GM18951 (cell line): ENCODE results near the gene ANKRD31.

Experiments used
- POLR2A ChIP-seq: IDR thresholded peaks from 4 replicates; pipeline ENCODE4 v1.6.1; 2011; ENCODE audit warnings: mild to moderate bottlenecking; ENCODE audit not compliant: insufficient read length, insufficient read depth; ENCODE audit errors: extremely low read depth
- in situ Hi-C: fragments of 300-500 bp; cut with MboI; formaldehyde crosslinking; loops from one replicate; pipeline ENCODE4 v1.12.0; 2022; ENCODE audit warnings: low sequenced_read_pairs, mixed read lengths, inconsistent platforms; ENCODE audit not compliant: unreplicated experiment

The ANKRD31 gene

GRCh38 chr5:75058986-75059535, 177.6 kb downstream of the ANKRD31 start:
- in situ Hi-C loops, result no loop called here
- TF ChIP-seq POLR2A, result no peak

GRCh38 chr5:75057561-75057960, 179.1 kb downstream of the ANKRD31 start:
- TF ChIP-seq POLR2A, result no peak
- in situ Hi-C loops, result no loop called here

- no peak for TF ChIP-seq POLR2A
- in situ Hi-C loops, result no loop called here
Measured at GRCh38 chr5:75055727-75056144, 180.9 kb downstream of the ANKRD31 start.

GRCh38 chr5:75054134-75054930, 182.3 kb downstream of the ANKRD31 start:
- no peak for TF ChIP-seq POLR2A
- in situ Hi-C loops, result no loop called here

- in situ Hi-C loops, result no loop called here
- no peak for TF ChIP-seq POLR2A
Measured at GRCh38 chr5:75053304-75054133, 183.2 kb downstream of the ANKRD31 start.

GRCh38 chr5:75053054-75053303, 183.7 kb downstream of the ANKRD31 start:
- in situ Hi-C loops, result no loop called here
- no peak for TF ChIP-seq POLR2A

GRCh38 chr5:75052192-75053053, 184.3 kb downstream of the ANKRD31 start, which contains the start of gene GCNT4:
Gene GCNT4, minus strand, starts transcription at chr5:75052558. Its CDS starts 22,521 bp downstream, at chr5:75030037.
- no peak for TF ChIP-seq POLR2A
- in situ Hi-C loops, result no loop called here

GRCh38 chr5:75051217-75051751, 185.4 kb downstream of the ANKRD31 start:
- no peak for TF ChIP-seq POLR2A
- in situ Hi-C loops, result no loop called here

GRCh38 chr5:75050415-75050814, 186.3 kb downstream of the ANKRD31 start:
- no peak for TF ChIP-seq POLR2A
- in situ Hi-C loops, result no loop called here

- in situ Hi-C loops, result no loop called here
- no peak for TF ChIP-seq POLR2A
Measured at GRCh38 chr5:75049456-75050351, 187.0 kb downstream of the ANKRD31 start.

GRCh38 chr5:75048457-75048953, 188.2 kb downstream of the ANKRD31 start:
- TF ChIP-seq POLR2A, result no peak
- in situ Hi-C loops, result no loop called here

GRCh38 chr5:75047356-75047755, 189.3 kb downstream of the ANKRD31 start:
- in situ Hi-C loops, result no loop called here
- no peak for TF ChIP-seq POLR2A
